NCI-H1105 treated with DMSO at 0.1 percent for 48 hours (cell line): ENCODE measurements around the gene PNMA8B.

Experiments used
- DNase-seq: peaks from one replicate; lab custom pipeline; 2025; lab: John Stamatoyannopoulos, UW

Gene PNMA8B

DNA sequence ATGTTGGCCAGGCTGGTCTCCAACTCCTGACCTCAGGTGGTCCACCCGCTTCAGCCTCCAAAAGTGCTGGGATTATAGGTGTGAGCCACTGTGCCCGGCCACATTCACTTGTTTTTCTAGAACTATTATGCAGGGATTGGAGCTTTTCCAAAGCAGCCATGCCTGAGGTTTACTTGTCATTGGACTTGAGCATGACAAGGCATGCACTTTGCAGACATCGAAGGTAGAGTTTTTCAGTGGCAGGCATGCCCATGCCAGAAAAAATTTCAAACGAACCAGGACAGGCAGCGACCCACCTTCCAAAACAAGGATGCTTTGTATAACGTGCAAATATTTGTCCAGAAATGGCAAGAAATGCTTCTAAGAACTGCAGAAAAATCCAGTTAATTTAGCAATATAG, 42.0 kb downstream of the PNMA8B start:
- no peak for DNase-seq

DNA sequence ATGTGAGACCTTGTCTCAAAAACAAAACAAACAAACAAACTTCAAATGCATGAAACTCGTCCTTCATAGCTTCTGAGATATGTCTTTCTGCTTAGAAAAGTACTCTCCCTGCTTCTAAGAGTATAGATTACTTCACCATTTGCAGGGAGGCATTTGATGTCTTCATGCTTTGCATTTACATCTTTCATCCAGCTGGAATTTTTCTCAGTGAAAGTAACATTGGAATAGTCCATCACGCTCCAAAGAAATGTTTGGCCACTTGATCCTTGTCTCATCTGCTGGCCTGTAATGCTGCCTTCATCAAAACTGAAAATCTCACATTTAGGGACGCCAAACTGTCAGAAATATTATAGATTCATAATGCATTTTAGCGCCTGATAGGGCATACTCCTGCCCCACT, 43.5 kb downstream of the PNMA8B start:
- no peak for DNase-seq

DNA sequence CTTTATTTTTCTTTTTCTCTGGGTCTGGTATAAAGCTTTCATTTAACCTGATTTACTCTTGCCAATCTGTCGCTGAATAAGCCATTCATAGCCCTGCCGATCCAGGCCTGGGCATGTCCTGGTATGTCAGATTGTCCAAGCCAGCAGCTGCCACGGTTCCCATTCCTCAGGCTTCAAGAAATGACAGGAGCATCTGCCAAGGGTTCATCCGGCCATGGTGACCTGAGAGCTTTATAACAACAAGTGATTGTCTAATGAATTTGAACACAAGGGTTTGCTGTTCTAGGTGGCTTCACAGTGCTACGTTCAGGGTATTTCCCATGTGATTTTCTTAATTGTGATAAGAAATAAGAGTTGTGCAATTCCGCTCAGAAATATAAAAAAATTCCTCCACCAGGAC, 44.3 kb downstream of the PNMA8B start:
- DNase-seq: peak; percentile 45

DNA sequence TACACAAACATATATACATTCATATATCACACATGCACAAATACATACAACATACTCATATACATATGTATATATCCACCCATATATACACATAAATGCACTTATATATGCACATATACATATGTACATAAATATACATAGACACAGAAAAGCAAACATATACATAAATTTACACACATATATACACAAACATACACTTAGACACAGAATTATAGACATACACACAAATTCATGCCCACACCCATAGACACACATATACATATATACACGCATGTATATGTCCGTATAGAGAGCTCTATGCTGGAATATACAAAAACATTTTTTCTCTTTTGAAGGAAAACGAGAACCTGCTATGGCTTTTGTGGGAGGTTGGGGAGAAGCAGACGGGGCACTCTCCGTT, 44.9 kb downstream of the PNMA8B start:
- DNase-seq: no peak

DNA sequence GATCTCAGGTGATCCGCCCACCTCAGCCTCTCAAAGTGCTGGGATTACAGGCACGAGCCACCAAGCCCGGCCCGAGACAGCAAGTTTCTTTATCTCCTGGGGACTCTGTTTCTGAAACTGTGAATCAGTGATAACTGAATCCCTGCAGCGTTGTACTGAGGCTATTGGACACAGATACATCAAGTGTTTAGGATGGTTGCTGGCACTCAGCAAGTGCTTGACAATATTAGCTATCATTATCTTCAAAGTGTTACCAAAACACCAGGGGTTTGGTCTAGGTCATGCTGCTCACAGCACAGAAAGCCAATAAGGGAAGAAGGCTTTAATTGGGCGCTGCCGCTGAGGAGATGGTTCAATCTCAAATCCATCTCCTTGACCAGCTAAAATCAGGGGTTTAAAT, 46.4 kb downstream of the PNMA8B start:
- DNase-seq: no peak

DNA sequence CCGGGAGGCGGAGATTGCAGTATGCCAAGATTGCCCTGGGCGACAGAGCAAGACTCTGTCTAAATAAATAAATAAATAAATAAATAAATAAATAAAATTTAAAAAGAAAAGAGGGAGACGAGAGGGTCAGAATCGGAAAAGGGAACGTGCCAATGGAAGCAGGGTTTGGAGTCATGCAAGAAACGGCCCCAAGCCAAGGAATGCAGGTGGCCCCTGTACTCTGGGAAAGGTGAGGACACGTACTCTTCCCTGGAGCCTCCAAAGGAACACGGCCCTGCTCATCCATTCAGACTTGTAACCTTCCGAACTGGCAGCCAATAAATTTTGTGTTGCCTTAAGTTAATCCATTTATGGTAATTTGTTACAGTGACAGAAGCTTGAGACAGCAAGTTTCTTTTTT, 47.1 kb downstream of the PNMA8B start:
- no peak for DNase-seq

DNA sequence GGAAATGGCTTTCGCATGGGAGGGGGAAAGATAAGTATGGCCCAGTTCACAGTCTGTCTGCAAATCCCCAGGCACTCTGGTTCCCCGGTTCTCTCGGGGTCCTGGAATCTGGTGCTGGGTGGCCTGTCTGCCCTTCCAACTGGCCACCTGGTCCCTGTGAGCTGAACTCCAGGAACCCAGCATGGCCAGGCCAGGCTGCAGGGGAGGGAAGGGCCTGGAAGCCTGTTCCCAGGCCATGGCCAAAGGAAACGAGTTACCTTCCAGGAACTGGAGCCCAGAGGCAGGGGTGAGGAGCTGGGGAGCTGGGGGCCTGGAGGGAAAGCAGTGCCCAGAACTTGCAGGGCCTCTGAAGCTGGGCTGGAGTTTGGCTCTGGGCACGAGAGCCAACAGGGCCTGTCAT, 47.8 kb downstream of the PNMA8B start:
- no peak for DNase-seq

DNA sequence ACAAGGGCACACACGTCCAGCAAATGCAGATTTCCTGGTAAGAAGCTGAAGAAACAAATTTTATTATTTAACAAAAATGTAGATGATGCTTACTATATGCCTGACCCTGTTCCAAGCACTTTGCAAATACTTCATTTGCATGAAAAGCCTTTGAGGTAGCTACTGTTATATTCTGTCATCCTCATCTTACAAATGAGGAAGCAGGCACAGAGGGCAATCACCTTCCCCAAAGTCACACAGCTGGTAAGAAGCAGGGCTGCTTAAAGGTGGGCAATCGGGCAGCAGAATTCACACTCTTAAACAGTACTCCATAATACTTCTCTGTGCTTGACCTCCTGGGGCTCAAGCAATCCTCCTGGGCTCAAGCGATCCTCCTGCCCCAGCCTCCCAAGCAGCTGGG, 48.7 kb downstream of the PNMA8B start:
- no peak for DNase-seq

DNA sequence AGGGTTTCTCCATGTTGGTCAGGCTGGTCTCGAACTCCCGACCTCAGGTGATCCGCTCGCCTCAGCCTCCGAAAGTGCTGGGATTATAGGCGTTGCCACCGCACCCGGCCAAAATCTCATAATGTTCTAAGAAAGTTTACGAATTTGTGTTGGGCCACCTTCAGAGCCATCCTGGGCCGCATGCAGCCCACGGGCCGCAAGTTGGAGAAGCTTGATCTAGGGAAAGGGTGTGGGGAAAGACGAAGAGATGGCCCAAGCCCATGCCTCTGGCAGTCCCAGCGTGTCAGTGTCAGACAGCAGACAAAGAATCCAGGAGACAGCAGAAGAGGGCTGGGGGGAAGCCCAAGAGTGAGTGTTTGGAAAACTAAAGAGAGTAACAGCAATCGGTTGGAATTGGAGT, 49.6 kb downstream of the PNMA8B start:
- no peak for DNase-seq

DNA sequence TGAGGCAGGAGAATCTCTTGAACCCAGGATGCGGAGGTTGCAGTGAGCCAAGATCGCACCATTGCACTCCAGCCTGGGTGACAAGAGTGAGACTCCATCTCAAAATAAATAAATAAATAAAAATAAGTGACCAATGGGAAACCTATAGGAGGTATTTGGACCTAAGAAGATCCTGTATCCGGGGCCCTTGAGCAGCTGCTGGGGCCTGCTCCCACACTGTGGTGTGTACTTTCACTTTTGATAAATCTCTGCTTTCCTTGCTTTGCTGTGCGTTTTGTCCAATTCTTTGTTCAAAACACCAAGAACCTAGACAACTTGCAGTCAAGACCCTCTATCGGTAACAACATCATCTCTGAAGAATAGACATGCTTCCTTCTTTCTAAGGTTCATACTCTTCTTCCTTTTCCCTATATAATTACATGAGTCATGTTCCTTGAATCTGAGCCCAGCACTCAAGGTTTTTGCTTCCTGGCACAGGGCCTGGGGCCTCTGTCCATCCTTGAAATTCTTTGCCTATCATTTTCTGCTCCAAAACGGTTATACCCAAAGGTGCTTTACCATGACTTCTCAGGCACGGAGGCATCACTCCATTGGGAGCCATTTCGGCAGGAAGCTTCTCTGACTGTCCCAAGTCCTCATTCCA, 52.7 kb downstream of the PNMA8B start:
- no peak for DNase-seq

DNA sequence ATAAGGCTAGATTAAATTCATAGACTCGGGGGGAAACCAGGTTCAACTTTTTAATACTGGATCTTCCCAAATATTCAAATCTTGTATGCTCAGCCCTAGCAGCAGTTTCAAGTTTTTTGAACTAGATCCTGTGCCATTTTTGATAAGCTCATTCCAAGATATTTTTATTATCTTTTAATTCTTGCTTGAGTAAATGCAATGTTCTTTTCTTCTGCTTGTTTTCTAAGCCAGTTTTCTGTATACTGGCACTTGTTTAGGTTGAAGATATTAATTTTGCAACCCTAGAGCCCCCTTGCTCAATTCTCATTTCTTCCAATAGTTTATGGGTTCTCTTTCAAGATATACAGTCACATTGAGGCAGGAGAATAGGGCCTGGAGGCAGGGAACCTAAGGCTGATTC, 53.8 kb downstream of the PNMA8B start:
- DNase-seq: no peak
